NB4 (cell line): Measurements from ENCODE around the gene MAN1A2.

ENCODE experiments used
- DNase-seq: peaks from one replicate; pipeline ENCODE4 v3.0.0; 2010; ENCODE audit warnings: low read depth
- H3K4me3 ChIP-seq: one replicate; pipeline ENCODE4 v1.5.1; 2011; ENCODE audit warnings: mild to moderate bottlenecking, low read depth, low read length, moderate library complexity
- CTCF ChIP-seq: IDR thresholded peaks from one replicate; pipeline ENCODE4 v1.5.1; 2012; ENCODE audit warnings: low read depth, low read length
- MAX ChIP-seq: IDR thresholded peaks from 2 replicates; pipeline ENCODE4 v1.6.1; 2011; ENCODE audit warnings: low read depth, low read length
- MYC ChIP-seq: IDR thresholded peaks from 2 replicates; pipeline ENCODE4 v1.6.1; 2011; ENCODE audit warnings: low read depth, low read length
- POLR2A ChIP-seq: IDR thresholded peaks from 2 replicates; pipeline ENCODE4 v1.6.1; 2011; ENCODE audit warnings: mild to moderate bottlenecking; ENCODE audit not compliant: insufficient read length; ENCODE audit errors: extremely low read depth

MAN1A2 gene

GRCh38 chr1:117373932-117374331, 6.7 kb downstream of the MAN1A2 start:
- TF ChIP-seq POLR2A (no peak), MYC (no peak), MAX (no peak), CTCF (no peak)
- DNase-seq, result no peak
- H3K4me3 ChIP-seq, result no peak overlapping the region

GRCh38 chr1:117375327-117375726, 8.1 kb downstream of the MAN1A2 start:
- no peak overlapping the region for H3K4me3 ChIP-seq
- DNase-seq, result no peak
- no peak for TF ChIP-seq MAX
- TF ChIP-seq CTCF, result no peak
- TF ChIP-seq POLR2A, result no peak
- no peak for TF ChIP-seq MYC

- TF ChIP-seq CTCF (no peak), MYC (no peak), POLR2A (no peak), MAX (no peak)
- no peak overlapping the region for H3K4me3 ChIP-seq
- no peak for DNase-seq
Observed at GRCh38 chr1:117387060-117387633, 19.9 kb downstream of the MAN1A2 start.

- H3K4me3 ChIP-seq, result no peak overlapping the region
- peak; percentile 14 for DNase-seq
- no peak for TF ChIP-seq MAX
- no peak for TF ChIP-seq CTCF
Observed at GRCh38 chr1:117388328-117388727, 21.1 kb downstream of the MAN1A2 start.

- H3K4me3 ChIP-seq, result no peak overlapping the region
- no peak for TF ChIP-seq MYC
- TF ChIP-seq MAX, result no peak
- no peak for TF ChIP-seq POLR2A
- no peak for TF ChIP-seq CTCF
- no peak for DNase-seq
Observed at GRCh38 chr1:117389284-117389683, 22.0 kb downstream of the MAN1A2 start.

- no peak for DNase-seq
- no peak for TF ChIP-seq CTCF
- TF ChIP-seq POLR2A, result no peak
- TF ChIP-seq MYC, result no peak
- no peak for TF ChIP-seq MAX
- no peak overlapping the region for H3K4me3 ChIP-seq
Observed at GRCh38 chr1:117389779-117390178, 22.5 kb downstream of the MAN1A2 start.
